Prostate gland (tissue), 2 donors: ENCODE measurements around the gene VWA5B2.

ENCODE experiments used
- CTCF ChIP-seq, 4 experiments: fragments of 200-600 bp in 2 of 4; fragments of 450-650 bp in 2 of 4; sonication (generic) in 2 of 4; IDR thresholded peaks; 1 replicate in 3 of 4; 2 replicates in 1 of 4; pipeline ENCODE4 v1.5.1; 2016 to 2019; ENCODE audit warnings: antibody characterized with exemption in 4 of 4, mild to moderate bottlenecking in 2 of 4, moderate library complexity in 2 of 4
- POLR2A ChIP-seq: fragments of 450-650 bp; IDR thresholded peaks from one replicate; pipeline ENCODE4 v1.6.1; 2016; ENCODE audit warnings: antibody characterized with exemption, mild to moderate bottlenecking

DNA sequence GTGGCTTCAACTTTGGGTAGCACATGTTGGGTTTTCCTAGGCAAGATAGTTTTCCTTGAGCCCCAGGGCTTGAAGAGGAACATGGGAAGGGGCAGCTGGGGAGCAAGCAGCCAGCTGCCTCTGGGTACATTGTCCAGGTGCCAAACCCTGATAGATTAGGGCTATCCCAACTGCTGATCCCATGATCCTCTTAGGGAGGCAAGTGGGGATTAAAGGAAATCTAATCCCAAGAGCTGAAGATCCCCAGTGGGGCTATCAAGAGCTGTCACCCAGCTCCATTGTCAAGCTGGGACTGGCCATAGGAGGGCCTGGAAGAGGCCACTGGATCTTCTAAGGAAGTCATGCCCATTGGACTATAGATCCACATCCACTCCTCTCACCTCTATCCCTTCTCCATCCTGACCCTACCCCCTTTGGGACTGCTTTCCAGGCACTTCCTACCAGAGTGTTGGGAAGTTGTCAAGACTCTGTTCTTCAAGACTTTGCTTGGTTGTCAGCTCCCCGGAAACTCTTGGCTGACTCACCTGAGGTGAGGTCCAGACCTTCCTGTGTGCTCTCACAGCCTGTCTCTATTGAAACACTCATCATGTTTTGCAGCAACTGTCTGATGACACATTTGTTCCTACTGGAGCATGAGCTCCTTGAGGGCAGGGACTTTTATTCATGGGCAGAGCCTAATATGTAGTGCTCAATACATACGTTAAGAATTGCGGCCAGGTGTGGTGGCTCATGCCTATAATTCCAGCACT, 26.1 kb downstream of the VWA5B2 start:
- TF ChIP-seq POLR2A (no peak), CTCF (IDR thresholded peaks at IDR 0.05) (no peak)
